ENCODE measurements around the gene IL18BP. TPM values are rescaled to one million over a fixed set of nuclear protein-coding genes. Genes with fewer than 3 reads are reported as not detected.

Gene IL18BP
- total RNA-seq = 1.0 and 1.7 TPM in 2 replicates

GRCh38 chr11:71998649-71999310, at the start of gene IL18BP:
TSS of gene IL18BP (plus strand) at chr11:71998909. CDS start at chr11:71999985, 1,076 bp downstream.
- DNase-seq (ENCODE audit: low read depth) = no peak
- H3K4me3 ChIP-seq (ENCODE audit: low read depth, low read length) = no peak within 1 kb of the TSS
- TF ChIP-seq, protein P1, sequence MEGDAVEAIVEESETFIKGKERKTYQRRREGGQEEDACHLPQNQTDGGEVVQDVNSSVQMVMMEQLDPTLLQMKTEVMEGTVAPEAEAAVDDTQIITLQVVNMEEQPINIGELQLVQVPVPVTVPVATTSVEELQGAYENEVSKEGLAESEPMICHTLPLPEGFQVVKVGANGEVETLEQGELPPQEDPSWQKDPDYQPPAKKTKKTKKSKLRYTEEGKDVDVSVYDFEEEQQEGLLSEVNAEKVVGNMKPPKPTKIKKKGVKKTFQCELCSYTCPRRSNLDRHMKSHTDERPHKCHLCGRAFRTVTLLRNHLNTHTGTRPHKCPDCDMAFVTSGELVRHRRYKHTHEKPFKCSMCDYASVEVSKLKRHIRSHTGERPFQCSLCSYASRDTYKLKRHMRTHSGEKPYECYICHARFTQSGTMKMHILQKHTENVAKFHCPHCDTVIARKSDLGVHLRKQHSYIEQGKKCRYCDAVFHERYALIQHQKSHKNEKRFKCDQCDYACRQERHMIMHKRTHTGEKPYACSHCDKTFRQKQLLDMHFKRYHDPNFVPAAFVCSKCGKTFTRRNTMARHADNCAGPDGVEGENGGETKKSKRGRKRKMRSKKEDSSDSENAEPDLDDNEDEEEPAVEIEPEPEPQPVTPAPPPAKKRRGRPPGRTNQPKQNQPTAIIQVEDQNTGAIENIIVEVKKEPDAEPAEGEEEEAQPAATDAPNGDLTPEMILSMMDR (conservative IDR thresholded peaks at IDR 0.05; ENCODE audit: low read depth, low read length) = no peak

- no peak for DNase-seq (ENCODE audit: low read depth)
- TF ChIP-seq, protein P1 (conservative IDR thresholded peaks at IDR 0.05; ENCODE audit: low read depth, low read length) = no peak
- H3K4me3 ChIP-seq (ENCODE audit: low read depth, low read length) = no peak overlapping the region
These were observed 49.7 kb upstream of the IL18BP start for GRCh38 chr11:71949034-71949433.

- DNase-seq (ENCODE audit: low read depth) = no peak
- TF ChIP-seq, protein P1 (conservative IDR thresholded peaks at IDR 0.05; ENCODE audit: low read depth, low read length) = no peak
- no peak overlapping the region for H3K4me3 ChIP-seq (ENCODE audit: low read depth, low read length)
These were observed 46.9 kb upstream of the IL18BP start for GRCh38 chr11:71951741-71952310.

- no peak for DNase-seq (ENCODE audit: low read depth)
- no peak overlapping the region for H3K4me3 ChIP-seq (ENCODE audit: low read depth, low read length)
- TF ChIP-seq, protein P1 (conservative IDR thresholded peaks at IDR 0.05; ENCODE audit: low read depth, low read length) = no peak
These were observed 42.7 kb upstream of the IL18BP start for GRCh38 chr11:71955898-71956456.

- TF ChIP-seq, protein P1 (conservative IDR thresholded peaks at IDR 0.05; ENCODE audit: low read depth, low read length) = no peak
- DNase-seq (ENCODE audit: low read depth) = peak; percentile 85
- H3K4me3 ChIP-seq (ENCODE audit: low read depth, low read length) = no peak overlapping the region
These were observed 36.2 kb upstream of the IL18BP start for GRCh38 chr11:71962428-71963038.

GRCh38 chr11:71963468-71963867, 35.2 kb upstream of the IL18BP start:
- no peak for DNase-seq (ENCODE audit: low read depth)
- no peak overlapping the region for H3K4me3 ChIP-seq (ENCODE audit: low read depth, low read length)
- TF ChIP-seq, protein P1 (conservative IDR thresholded peaks at IDR 0.05; ENCODE audit: low read depth, low read length) = no peak
